ENCODE measurements around the gene E2F8. TPM values are rescaled to one million over a fixed set of nuclear protein-coding genes. Genes with fewer than 3 reads are reported as not detected.

The E2F8 gene
- polyA plus RNA-seq, 3 donors, result not detected

DNA sequence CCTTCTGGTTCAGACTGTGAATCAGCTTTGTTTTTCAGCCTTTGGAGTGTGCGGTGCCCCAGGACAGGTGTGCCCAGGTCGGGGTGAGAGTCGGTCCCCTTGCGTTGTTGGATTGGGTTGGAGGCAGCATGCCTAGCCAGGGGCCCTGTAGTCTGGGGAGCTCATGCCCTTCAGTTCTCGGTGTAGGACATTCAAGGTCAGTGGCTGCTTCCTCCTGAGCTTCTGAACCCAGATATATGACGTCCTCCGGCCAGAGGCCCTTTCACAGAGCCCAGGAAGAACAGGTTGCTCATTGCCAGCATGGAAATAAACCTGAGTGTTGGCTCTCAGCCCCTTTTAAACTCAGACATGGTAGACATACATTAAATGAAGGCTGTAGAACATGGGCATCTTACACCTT is 41.7 kb downstream of the E2F8 start:
- WGBS (ENCODE audit: insufficient coverage), result 100% methylated on average over 4 of the region's 7 CpGs
- Mint-ChIP-seq H3K9me3 (peaks cover 0 to 3% (median 0%) of the 10 kb centered on the region in 7 donors), H3K27me3 (ENCODE audit: low read depth in 3 of 3) (peaks cover 0 to 7% (median 1%) of the 10 kb centered on the region in 3 donors), H3K27ac (no peak overlapping the region), H3K4me3 (no peak overlapping the region), H3K36me3 (no peaks in the 10 kb centered on the region), H3K4me1 (peaks cover 8% of the 10 kb centered on the region)
- H3K4me3 ChIP-seq (replicated peaks in 1 of 3; ENCODE audit: low read depth in 2 of 3, low read length in 3 of 3), result no peak overlapping the region
- H3K27ac ChIP-seq (ENCODE audit: low read depth in 1 of 2, low read length in 2 of 2), result no peak overlapping the region
- no peak for DNase-seq
- no peaks in the 10 kb centered on the region for H3K79me2 ChIP-seq (ENCODE audit: insufficient read depth, low read length)
- no peak overlapping the region for H2AFZ ChIP-seq (ENCODE audit: insufficient read depth, low read depth, low read length, poor library complexity, severe bottlenecking)
- H4K20me1 ChIP-seq (ENCODE audit: insufficient read depth, low read length), result no peaks in the 10 kb centered on the region
- no peak overlapping the region for H3K4me2 ChIP-seq (replicated peaks; ENCODE audit: extremely low read depth, low read length, poor library complexity, severe bottlenecking)
- intact Hi-C loops (cut with micrococcal nuclease), result no loop called here
- no peaks in the 10 kb centered on the region for H3K36me3 ChIP-seq (replicated peaks in 1 of 2; ENCODE audit: control insufficient read depth in 1 of 2, insufficient read depth in 2 of 2, low read length in 2 of 2)
- no peak overlapping the region for H3K9ac ChIP-seq (ENCODE audit: insufficient read depth, low read length, poor library complexity, severe bottlenecking)
- no peaks in the 10 kb centered on the region for H3K9me3 ChIP-seq (replicated peaks in 1 of 2; ENCODE audit: control insufficient read depth in 1 of 2, insufficient read depth in 1 of 2, low read length in 2 of 2)
- peaks cover 0 to 6% of the 10 kb centered on the region in 2 donors for H3K4me1 ChIP-seq (ENCODE audit: control insufficient read depth in 1 of 2, insufficient read depth in 2 of 2, low read length in 2 of 2)
- H3K27me3 ChIP-seq (ENCODE audit: control insufficient read depth in 2 of 2, insufficient read depth in 2 of 2, low read length in 2 of 2), result no peaks in the 10 kb centered on the region
- TF ChIP-seq, protein P1, sequence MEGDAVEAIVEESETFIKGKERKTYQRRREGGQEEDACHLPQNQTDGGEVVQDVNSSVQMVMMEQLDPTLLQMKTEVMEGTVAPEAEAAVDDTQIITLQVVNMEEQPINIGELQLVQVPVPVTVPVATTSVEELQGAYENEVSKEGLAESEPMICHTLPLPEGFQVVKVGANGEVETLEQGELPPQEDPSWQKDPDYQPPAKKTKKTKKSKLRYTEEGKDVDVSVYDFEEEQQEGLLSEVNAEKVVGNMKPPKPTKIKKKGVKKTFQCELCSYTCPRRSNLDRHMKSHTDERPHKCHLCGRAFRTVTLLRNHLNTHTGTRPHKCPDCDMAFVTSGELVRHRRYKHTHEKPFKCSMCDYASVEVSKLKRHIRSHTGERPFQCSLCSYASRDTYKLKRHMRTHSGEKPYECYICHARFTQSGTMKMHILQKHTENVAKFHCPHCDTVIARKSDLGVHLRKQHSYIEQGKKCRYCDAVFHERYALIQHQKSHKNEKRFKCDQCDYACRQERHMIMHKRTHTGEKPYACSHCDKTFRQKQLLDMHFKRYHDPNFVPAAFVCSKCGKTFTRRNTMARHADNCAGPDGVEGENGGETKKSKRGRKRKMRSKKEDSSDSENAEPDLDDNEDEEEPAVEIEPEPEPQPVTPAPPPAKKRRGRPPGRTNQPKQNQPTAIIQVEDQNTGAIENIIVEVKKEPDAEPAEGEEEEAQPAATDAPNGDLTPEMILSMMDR (IDR thresholded peaks at IDR 0.05), result no peak

DNA sequence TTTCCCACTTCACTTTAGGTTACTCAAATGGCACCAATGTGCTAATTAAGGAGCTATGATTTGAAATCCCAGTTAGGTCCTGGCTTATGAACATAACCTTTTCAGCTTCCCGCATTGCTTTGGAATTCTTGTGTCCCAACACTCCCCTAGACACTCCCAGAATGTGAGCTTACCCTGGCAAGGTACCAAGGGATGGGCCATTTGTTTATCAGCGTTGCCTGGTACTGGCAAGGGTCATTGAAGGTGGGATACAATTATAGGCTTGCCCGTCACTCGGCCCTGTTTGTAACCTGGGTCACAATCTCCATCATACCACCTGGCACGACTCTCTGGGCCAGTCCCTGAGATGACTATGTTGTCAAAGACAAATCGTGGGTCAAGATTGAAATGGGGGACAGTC is 44.3 kb downstream of the E2F8 start:
- no peaks in the 10 kb centered on the region for H3K27me3 ChIP-seq (ENCODE audit: control insufficient read depth in 2 of 2, insufficient read depth in 2 of 2, low read length in 2 of 2)
- Mint-ChIP-seq H3K27me3 (ENCODE audit: low read depth in 3 of 3) (peaks cover 0 to 4% (median 1%) of the 10 kb centered on the region in 3 donors), H3K4me1 (peaks cover 8% of the 10 kb centered on the region), H3K4me3 (no peak overlapping the region), H3K9me3 (no peaks in the 10 kb centered on the region), H3K36me3 (no peaks in the 10 kb centered on the region), H3K27ac (no peak overlapping the region)
- TF ChIP-seq, protein P1 (IDR thresholded peaks at IDR 0.05), result no peak
- H2AFZ ChIP-seq (ENCODE audit: insufficient read depth, low read depth, low read length, poor library complexity, severe bottlenecking), result no peak overlapping the region
- no peak overlapping the region for H3K27ac ChIP-seq (ENCODE audit: low read depth in 1 of 2, low read length in 2 of 2)
- no peaks in the 10 kb centered on the region for H3K36me3 ChIP-seq (replicated peaks in 1 of 2; ENCODE audit: control insufficient read depth in 1 of 2, insufficient read depth in 2 of 2, low read length in 2 of 2)
- H3K4me3 ChIP-seq (replicated peaks in 1 of 3; ENCODE audit: low read depth in 2 of 3, low read length in 3 of 3), result no peak overlapping the region
- no peak overlapping the region for H3K9ac ChIP-seq (ENCODE audit: insufficient read depth, low read length, poor library complexity, severe bottlenecking)
- no peaks in the 10 kb centered on the region for H3K9me3 ChIP-seq (replicated peaks in 1 of 2; ENCODE audit: control insufficient read depth in 1 of 2, insufficient read depth in 1 of 2, low read length in 2 of 2)
- WGBS (ENCODE audit: insufficient coverage), result 84% methylated on average over 2 of the region's 6 CpGs
- intact Hi-C loops (cut with micrococcal nuclease), result no loop called here
- H3K4me1 ChIP-seq (ENCODE audit: control insufficient read depth in 1 of 2, insufficient read depth in 2 of 2, low read length in 2 of 2), result peaks cover 0 to 6% of the 10 kb centered on the region in 2 donors
- H4K20me1 ChIP-seq (ENCODE audit: insufficient read depth, low read length), result no peaks in the 10 kb centered on the region
- H3K4me2 ChIP-seq (replicated peaks; ENCODE audit: extremely low read depth, low read length, poor library complexity, severe bottlenecking), result no peak overlapping the region
- H3K79me2 ChIP-seq (ENCODE audit: insufficient read depth, low read length), result no peaks in the 10 kb centered on the region
- no peak for DNase-seq
